ENCODE data around the gene IL4.

GRCh38 chr5:132689513-132689912 lies 15.7 kb downstream of the IL4 start:
- TF ChIP-seq CTCF (IDR thresholded peaks at IDR 0.05) (no peak), POLR2A (IDR thresholded peaks at IDR 0.05; ENCODE audit: low read depth) (no peak)

Data from esophagus muscularis mucosa (tissue), 3 donors.